NT2/D1 (cell line): ENCODE data around the gene BHLHE23.
A peak's percentile ranks its signal among the peaks of the same experiment; 100 is the strongest.

Source experiments
- DNase-seq: peaks from one replicate; pipeline ENCODE4 v3.0.0-alpha.2; 2011; ENCODE audit warnings: low read depth, low spot score
- H3K27me3 ChIP-seq: 2 replicates; pipeline ENCODE4 v1.6.0; 2011; ENCODE audit warnings: mild to moderate bottlenecking; ENCODE audit not compliant: insufficient read length, insufficient read depth
- H3K36me3 ChIP-seq: 2 replicates; pipeline ENCODE4 v1.6.1; 2011; ENCODE audit warnings: mild to moderate bottlenecking, low read length, mixed read lengths; ENCODE audit not compliant: insufficient read depth, insufficient read length
- H3K4me1 ChIP-seq: 2 replicates; pipeline ENCODE4 v1.5.1; 2011; ENCODE audit not compliant: insufficient read depth, insufficient read length
- H3K4me3 ChIP-seq: 2 replicates; pipeline ENCODE4 v1.5.1; 2011; ENCODE audit warnings: low read depth; ENCODE audit not compliant: insufficient read length
- H3K9ac ChIP-seq: 2 replicates; pipeline ENCODE4 v1.6.0; 2011; ENCODE audit warnings: low read depth; ENCODE audit not compliant: insufficient read length
- H3K9me3 ChIP-seq: 2 replicates; pipeline ENCODE4 v1.5.1; 2011; ENCODE audit warnings: mild to moderate bottlenecking, low read length; ENCODE audit not compliant: insufficient read depth
- SUZ12 ChIP-seq: IDR thresholded peaks from 2 replicates; pipeline ENCODE4 v1.6.1; 2011; ENCODE audit not compliant: insufficient read length, insufficient read depth; ENCODE audit errors: extremely low read depth
- YY1 ChIP-seq: IDR thresholded peaks from 2 replicates; pipeline ENCODE4 v1.6.1; 2011; ENCODE audit not compliant: insufficient read length, insufficient read depth
- ZNF274 ChIP-seq: IDR thresholded peaks from 2 replicates; pipeline ENCODE4 v1.6.1; 2011; ENCODE audit warnings: mild to moderate bottlenecking, low read depth, low read length

The BHLHE23 gene

DNA sequence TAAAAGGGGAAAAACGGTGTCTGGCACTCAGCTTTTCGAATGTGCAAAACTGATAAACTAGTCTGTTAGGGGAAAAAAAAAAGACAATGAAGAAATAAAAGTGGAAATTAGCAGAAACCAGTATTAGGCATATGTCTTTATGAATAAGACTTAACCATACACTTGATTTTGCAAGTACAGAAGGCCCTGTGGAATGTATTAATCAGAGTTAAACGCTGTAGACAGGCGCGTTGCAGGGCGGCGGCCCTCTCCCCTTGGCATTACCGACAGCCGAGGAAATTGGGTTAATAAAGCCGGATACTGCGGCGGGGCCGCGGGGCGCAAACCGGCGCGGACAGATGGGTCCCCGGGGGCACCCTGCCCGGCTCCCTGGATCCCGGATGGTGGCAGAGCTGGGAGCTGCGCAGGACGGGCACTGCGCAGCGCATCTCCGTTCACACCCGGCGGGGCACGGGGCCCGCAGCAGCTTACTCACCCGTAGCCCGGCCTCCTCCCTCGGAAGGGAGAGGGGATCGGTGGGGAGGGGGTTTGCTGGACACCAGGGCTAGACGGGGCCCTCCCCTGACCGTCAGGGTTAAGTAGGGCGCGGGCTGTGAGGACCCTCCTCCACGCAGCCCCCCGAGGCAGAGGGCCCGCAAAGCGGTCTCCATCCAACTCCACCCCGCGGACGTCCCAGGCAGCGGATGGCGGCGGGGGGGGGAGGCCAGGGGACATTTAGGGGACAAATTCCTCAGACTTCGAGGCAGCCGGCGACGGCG lies 2.0 kb downstream of the BHLHE23 start:
- no peak for DNase-seq
- Histone ChIP-seq H3K36me3 (no peaks in the 10 kb centered on the region), H3K9me3 (peaks cover 2% of the 10 kb centered on the region; the same call in 1 of the 2 replicates), H3K4me1 (peaks cover 30% of the 10 kb centered on the region), H3K27me3 (peaks cover 73% of the 10 kb centered on the region), H3K9ac (peak overlapping the region; percentile 37), H3K4me3 (peak overlapping the region; percentile 17)
- TF ChIP-seq YY1 (no peak), ZNF274 (no peak), SUZ12 (no peak)

DNA sequence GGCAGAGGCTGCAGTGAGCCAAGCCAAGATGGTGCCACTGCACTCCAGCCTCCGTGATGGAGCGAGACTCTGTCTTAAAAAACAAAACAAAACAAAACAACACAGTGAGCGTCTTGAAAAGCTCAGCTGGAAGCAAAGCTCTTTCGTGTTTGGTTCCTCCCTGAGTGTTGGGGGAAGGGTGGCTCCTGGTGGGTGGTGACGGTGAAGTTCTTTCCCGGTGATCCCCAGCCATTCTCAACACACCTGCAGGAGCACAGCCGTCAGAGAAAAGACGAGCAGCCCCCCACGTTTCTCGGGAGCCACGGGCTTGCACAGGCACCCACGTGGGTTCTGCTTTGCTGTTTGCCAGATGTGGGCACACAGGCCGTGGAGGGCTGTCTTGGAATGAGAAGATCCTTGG lies 3.2 kb downstream of the BHLHE23 start:
- DNase-seq, result no peak
- H3K27me3 ChIP-seq, result peaks cover 61% of the 10 kb centered on the region
- H3K4me1 ChIP-seq, result peaks cover 21% of the 10 kb centered on the region
- H3K36me3 ChIP-seq, result no peaks in the 10 kb centered on the region
- H3K4me3 ChIP-seq, result no peak overlapping the region
- H3K9me3 ChIP-seq, result peaks cover 9% of the 10 kb centered on the region; the same call in 1 of the 2 replicates
- TF ChIP-seq YY1, result no peak
- no peak for TF ChIP-seq ZNF274
- no peak for TF ChIP-seq SUZ12
- H3K9ac ChIP-seq, result no peak overlapping the region

DNA sequence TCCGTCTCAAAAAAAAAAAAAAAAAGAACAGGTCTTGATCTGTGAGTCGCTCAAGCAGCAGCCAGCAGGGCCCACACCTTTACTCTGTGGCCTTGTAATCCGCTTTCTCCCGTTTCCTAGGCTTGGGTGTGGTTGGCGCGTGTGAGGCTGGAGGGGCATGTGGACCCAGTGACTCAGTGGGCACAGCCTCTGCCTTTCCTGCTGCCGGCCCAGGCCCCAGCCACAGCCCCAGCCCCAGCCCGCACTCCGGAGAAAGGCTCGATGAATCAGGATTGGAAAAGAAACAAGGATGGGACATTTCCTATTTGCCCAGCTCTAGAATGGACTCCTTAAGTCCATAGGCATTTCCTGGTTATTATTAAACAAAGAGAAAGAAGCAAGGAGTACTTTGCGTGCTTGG lies 4.3 kb downstream of the BHLHE23 start:
- H3K4me1 ChIP-seq, result peaks cover 17% of the 10 kb centered on the region
- no peak overlapping the region for H3K4me3 ChIP-seq
- no peaks in the 10 kb centered on the region for H3K36me3 ChIP-seq
- no peak overlapping the region for H3K9ac ChIP-seq
- TF ChIP-seq YY1 (no peak), SUZ12 (no peak), ZNF274 (no peak)
- peaks cover 9% of the 10 kb centered on the region; the same call in 1 of the 2 replicates for H3K9me3 ChIP-seq
- H3K27me3 ChIP-seq, result peaks cover 59% of the 10 kb centered on the region
- DNase-seq, result no peak

DNA sequence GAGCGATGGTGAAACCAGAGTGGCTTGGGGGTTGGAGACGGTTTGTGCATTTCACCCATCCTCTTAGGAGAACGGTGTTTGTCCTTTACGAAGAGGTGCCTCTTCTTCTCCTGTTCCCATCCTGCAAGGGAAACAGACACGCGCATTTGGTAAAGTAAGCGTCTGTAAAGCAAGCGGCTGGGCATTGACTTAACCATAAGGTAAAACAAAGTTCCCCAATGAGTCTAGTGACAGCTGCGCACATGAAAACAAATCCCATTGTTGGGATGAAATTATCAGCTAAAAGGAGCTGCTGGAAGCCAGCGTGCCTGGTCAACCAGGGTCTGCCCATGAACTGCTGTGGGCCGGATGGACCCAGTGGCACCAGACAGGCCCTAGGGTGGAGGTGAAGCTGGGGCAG lies 5.8 kb downstream of the BHLHE23 start:
- H3K9me3 ChIP-seq, result peaks cover 9% of the 10 kb centered on the region; the same call in 1 of the 2 replicates
- H3K27me3 ChIP-seq, result peaks cover 44% of the 10 kb centered on the region
- no peaks in the 10 kb centered on the region for H3K36me3 ChIP-seq
- no peak overlapping the region for H3K4me3 ChIP-seq
- TF ChIP-seq ZNF274 (no peak), SUZ12 (no peak), YY1 (no peak)
- DNase-seq, result no peak
- H3K4me1 ChIP-seq, result peaks cover 24% of the 10 kb centered on the region
- H3K9ac ChIP-seq, result no peak overlapping the region

DNA sequence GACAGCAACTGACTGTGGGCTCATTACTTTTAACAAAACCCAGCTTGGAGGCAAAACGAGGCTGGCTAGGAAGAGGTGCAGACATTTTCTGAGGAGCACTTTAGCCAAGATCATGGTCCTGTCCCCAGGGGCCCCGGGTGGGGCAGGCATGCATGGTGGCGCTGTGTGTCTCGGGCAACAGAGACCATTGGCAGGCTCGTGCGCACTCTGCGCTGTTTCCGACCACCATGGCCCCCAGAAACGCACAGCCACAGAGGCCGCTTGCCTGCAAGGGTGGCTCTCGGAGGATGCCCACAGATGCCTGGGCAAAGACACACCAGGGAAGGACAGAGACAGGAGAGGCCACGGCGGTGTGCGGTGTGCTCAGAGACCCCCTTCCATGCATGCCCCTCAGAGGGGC lies 6.7 kb downstream of the BHLHE23 start:
- no peak overlapping the region for H3K9ac ChIP-seq
- TF ChIP-seq SUZ12 (no peak), YY1 (no peak), ZNF274 (no peak)
- H3K4me1 ChIP-seq, result peaks cover 23% of the 10 kb centered on the region
- no peak overlapping the region for H3K4me3 ChIP-seq
- H3K27me3 ChIP-seq, result peaks cover 34% of the 10 kb centered on the region
- no peaks in the 10 kb centered on the region for H3K36me3 ChIP-seq
- DNase-seq, result no peak
- H3K9me3 ChIP-seq, result peaks cover 9% of the 10 kb centered on the region; the same call in 1 of the 2 replicates

DNA sequence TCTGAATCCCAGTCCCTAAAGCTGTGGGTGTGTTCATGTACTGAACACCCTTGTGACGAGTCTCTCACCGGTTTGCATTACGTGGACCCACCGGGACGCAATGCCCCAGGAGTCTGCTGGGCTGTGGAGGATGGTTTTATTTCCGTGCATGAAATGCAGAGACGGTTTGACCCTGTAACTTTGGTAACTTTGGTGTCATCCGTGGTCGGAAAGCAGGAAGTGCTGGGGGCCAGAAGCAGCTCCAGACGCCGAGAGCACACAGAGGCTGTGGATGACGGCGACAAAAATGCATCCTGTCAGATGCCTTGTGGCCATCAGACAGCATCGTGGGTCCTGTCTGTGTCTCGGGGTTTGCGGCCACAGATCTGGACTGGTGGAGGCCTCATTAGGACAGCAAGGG lies 7.2 kb downstream of the BHLHE23 start:
- Histone ChIP-seq H3K9me3 (peaks cover 9% of the 10 kb centered on the region; the same call in 1 of the 2 replicates), H3K9ac (no peak overlapping the region), H3K36me3 (no peaks in the 10 kb centered on the region), H3K4me1 (peaks cover 28% of the 10 kb centered on the region), H3K4me3 (no peak overlapping the region), H3K27me3 (peaks cover 30% of the 10 kb centered on the region)
- DNase-seq, result no peak
- TF ChIP-seq ZNF274, result no peak
- no peak for TF ChIP-seq YY1
- no peak for TF ChIP-seq SUZ12

DNA sequence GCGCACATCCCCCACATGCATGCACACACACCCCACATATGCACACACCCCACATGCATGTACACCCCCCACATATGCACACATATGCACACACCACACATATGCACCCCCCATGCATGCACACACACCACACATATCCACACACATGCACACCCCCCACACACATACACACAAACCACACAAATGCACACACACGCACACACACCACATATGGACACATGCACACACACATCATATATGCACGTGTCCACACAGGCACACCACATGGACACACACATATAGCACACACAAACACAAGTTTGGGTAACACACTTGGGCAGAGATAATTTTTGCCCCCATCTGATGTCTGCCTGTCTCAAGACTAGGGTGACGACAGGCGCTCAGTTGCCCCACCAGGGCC lies 8.3 kb downstream of the BHLHE23 start:
- H3K4me1 ChIP-seq, result peaks cover 24% of the 10 kb centered on the region
- H3K9ac ChIP-seq, result no peak overlapping the region
- TF ChIP-seq SUZ12, result no peak
- TF ChIP-seq ZNF274, result no peak
- no peak for TF ChIP-seq YY1
- no peak overlapping the region for H3K4me3 ChIP-seq
- no peaks in the 10 kb centered on the region for H3K36me3 ChIP-seq
- H3K27me3 ChIP-seq, result peaks cover 18% of the 10 kb centered on the region
- H3K9me3 ChIP-seq, result peaks cover 9% of the 10 kb centered on the region; the same call in 1 of the 2 replicates
- DNase-seq, result no peak
